ENCODE results near the gene BANF2. TPM values are rescaled to one million over a fixed set of nuclear protein-coding genes. Genes with fewer than 3 reads are reported as not detected.

The BANF2 gene
- total and polyA plus RNA-seq, 10 of the 15 experiments (the other 5 are each of a cell fraction or from before 2014, with no cell fraction given): not detected

DNA sequence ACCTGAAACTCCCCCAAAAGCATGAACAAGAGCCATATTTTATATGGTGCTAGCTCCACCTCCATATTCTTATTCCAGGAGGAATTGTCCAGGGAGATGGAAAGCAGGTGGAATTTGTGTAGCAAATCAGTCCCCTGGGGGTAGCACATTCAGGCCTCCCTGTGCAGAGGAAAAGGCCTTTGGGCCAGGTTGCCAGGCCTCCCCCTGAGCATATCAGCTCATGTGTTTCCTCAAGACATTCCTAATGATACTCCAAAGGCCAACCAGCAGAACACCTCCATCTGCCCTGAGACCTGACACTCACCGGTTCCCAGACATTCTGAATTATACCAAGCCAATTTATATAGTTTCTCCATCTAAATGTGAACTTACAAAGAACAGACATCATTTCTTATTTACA is 2.6 kb upstream of the BANF2 start (continued):
- TF ChIP-seq MEF2B (IDR thresholded peaks at IDR 0.05; ENCODE audit: partially characterized antibody, poor library complexity, severe bottlenecking) (no peak), GABPA (IDR thresholded peaks at IDR 0.05; ENCODE audit: low read depth) (no peak)

DNA sequence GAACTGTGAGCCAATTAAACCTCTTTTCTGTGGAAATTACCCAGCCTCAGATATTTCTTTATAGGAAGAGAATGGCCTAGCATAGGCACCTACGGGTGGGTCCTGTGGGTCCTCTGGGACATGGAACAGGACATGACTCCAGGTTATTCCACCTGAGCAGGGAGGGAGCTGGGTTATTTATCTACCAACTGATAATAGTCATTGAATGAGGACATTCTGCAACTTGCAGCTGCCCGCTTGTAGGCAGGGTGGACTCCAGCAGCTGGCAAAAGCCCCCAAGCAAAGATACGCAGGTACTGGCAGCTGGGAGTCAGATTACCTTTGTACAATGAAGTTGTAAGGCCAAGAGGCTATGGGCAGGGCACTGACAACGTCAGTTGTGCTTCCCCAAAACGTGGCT is 1.4 kb upstream of the BANF2 start:
- no peaks in the 10 kb centered on the region for H3K4me1 ChIP-seq (ENCODE audit: control insufficient read depth, insufficient read depth, low read length)
- TF ChIP-seq, protein P1, sequence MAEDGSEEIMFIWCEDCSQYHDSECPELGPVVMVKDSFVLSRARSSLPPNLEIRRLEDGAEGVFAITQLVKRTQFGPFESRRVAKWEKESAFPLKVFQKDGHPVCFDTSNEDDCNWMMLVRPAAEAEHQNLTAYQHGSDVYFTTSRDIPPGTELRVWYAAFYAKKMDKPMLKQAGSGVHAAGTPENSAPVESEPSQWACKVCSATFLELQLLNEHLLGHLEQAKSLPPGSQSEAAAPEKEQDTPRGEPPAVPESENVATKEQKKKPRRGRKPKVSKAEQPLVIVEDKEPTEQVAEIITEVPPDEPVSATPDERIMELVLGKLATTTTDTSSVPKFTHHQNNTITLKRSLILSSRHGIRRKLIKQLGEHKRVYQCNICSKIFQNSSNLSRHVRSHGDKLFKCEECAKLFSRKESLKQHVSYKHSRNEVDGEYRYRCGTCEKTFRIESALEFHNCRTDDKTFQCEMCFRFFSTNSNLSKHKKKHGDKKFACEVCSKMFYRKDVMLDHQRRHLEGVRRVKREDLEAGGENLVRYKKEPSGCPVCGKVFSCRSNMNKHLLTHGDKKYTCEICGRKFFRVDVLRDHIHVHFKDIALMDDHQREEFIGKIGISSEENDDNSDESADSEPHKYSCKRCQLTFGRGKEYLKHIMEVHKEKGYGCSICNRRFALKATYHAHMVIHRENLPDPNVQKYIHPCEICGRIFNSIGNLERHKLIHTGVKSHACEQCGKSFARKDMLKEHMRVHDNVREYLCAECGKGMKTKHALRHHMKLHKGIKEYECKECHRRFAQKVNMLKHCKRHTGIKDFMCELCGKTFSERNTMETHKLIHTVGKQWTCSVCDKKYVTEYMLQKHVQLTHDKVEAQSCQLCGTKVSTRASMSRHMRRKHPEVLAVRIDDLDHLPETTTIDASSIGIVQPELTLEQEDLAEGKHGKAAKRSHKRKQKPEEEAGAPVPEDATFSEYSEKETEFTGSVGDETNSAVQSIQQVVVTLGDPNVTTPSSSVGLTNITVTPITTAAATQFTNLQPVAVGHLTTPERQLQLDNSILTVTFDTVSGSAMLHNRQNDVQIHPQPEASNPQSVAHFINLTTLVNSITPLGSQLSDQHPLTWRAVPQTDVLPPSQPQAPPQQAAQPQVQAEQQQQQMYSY (CRISPR knock-in tag; IDR thresholded peaks at IDR 0.05): no peak
- no peak for TF ChIP-seq LARP7 (IDR thresholded peaks at IDR 0.05)
- no peak for TF ChIP-seq CEBPB (IDR thresholded peaks at IDR 0.05; ENCODE audit: borderline replicate concordance in 1 of 2, low read depth in 2 of 2, low read length in 2 of 2)
- TF ChIP-seq, protein P2, sequence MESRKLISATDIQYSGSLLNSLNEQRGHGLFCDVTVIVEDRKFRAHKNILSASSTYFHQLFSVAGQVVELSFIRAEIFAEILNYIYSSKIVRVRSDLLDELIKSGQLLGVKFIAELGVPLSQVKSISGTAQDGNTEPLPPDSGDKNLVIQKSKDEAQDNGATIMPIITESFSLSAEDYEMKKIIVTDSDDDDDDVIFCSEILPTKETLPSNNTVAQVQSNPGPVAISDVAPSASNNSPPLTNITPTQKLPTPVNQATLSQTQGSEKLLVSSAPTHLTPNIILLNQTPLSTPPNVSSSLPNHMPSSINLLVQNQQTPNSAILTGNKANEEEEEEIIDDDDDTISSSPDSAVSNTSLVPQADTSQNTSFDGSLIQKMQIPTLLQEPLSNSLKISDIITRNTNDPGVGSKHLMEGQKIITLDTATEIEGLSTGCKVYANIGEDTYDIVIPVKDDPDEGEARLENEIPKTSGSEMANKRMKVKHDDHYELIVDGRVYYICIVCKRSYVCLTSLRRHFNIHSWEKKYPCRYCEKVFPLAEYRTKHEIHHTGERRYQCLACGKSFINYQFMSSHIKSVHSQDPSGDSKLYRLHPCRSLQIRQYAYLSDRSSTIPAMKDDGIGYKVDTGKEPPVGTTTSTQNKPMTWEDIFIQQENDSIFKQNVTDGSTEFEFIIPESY (IDR thresholded peaks at IDR 0.05): no peak
- no peak for TF ChIP-seq RB1 (IDR thresholded peaks at IDR 0.05; ENCODE audit: borderline replicate concordance)
- no peak for TF ChIP-seq SMAD5 (IDR thresholded peaks at IDR 0.05; ENCODE audit: low read depth)
- no peak for TF ChIP-seq SREBF1 (IDR thresholded peaks at IDR 0.05; ENCODE audit: low read length)
- TF ChIP-seq EED (IDR thresholded peaks at IDR 0.05; ENCODE audit: low read depth): no peak
- no peak for TF ChIP-seq TBL1XR1 (IDR thresholded peaks at IDR 0.05; ENCODE audit: low read depth, low read length)
- TF ChIP-seq, protein P3, sequence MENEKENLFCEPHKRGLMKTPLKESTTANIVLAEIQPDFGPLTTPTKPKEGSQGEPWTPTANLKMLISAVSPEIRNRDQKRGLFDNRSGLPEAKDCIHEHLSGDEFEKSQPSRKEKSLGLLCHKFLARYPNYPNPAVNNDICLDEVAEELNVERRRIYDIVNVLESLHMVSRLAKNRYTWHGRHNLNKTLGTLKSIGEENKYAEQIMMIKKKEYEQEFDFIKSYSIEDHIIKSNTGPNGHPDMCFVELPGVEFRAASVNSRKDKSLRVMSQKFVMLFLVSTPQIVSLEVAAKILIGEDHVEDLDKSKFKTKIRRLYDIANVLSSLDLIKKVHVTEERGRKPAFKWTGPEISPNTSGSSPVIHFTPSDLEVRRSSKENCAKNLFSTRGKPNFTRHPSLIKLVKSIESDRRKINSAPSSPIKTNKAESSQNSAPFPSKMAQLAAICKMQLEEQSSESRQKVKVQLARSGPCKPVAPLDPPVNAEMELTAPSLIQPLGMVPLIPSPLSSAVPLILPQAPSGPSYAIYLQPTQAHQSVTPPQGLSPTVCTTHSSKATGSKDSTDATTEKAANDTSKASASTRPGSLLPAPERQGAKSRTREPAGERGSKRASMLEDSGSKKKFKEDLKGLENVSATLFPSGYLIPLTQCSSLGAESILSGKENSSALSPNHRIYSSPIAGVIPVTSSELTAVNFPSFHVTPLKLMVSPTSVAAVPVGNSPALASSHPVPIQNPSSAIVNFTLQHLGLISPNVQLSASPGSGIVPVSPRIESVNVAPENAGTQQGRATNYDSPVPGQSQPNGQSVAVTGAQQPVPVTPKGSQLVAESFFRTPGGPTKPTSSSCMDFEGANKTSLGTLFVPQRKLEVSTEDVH (IDR thresholded peaks at IDR 0.05; ENCODE audit: low read depth, partially characterized antibody): no peak
- TF ChIP-seq JUND (IDR thresholded peaks at IDR 0.05; ENCODE audit: low read depth, low read length): no peak
- FAIRE-seq (no peak), DNase-seq (ENCODE audit: low read depth, low spot score) (no peak), ATAC-seq (no peak)
- H3K9ac ChIP-seq (ENCODE audit: control insufficient read depth, insufficient read depth, low read length): no peak overlapping the region
- H3K4me3 ChIP-seq: no peak overlapping the region
- H3K4me2 ChIP-seq (ENCODE audit: control insufficient read depth, insufficient read depth): no peak overlapping the region
- no peaks in the 10 kb centered on the region for H3K79me2 ChIP-seq (ENCODE audit: control insufficient read depth, insufficient read depth, low read length)
- POLR2A ChIA-PET: no interaction called here
- peaks cover 0 to 3% of the 10 kb centered on the region in 2 experiments; a peak in 2 of 4 replicates for H3K27me3 ChIP-seq (replicated peaks in 1 of 2; ENCODE audit: control insufficient read depth in 2 of 2, insufficient read depth in 2 of 2, low read length in 1 of 2)
- 39% methylated on average over 5 of the region's 5 CpGs for WGBS (ENCODE audit: insufficient coverage, insufficient replicate concordance, low lambda C conversion rate, missing lambda C conversion rate)
- RAD21 ChIA-PET (ENCODE audit: unreplicated experiment): no interaction called here
- CTCF ChIA-PET: interaction anchor here (1.0 kb wide), 1 partner anchor 16 kb away, joined by 3 read pairs; the partner anchor contains the start of gene RRBP1
- H3K9me3 ChIP-seq (replicated peaks; ENCODE audit: control insufficient read depth, insufficient read depth, low read length): no peaks in the 10 kb centered on the region; the same call in 2 of the 3 replicates
- H3K36me3 ChIP-seq (ENCODE audit: control insufficient read depth in 2 of 2, insufficient read depth in 2 of 2, low read length in 1 of 2): no peaks in the 10 kb centered on the region
- intact Hi-C loops (cut with micrococcal nuclease; ENCODE audit: unreplicated experiment) (no loop called here), in situ Hi-C loops (cut with MboI) (no loop called here)
- SMC1A ChIA-PET (ENCODE audit: uncharacterized antibody, unreplicated experiment): interaction anchor here (1.4 kb wide), 1 partner anchor 8 kb away, joined by 4 read pairs; no protein-coding TSS in a partner anchor
- BruUV-seq (replicated peaks): no TSS peak
- H2AFZ ChIP-seq (ENCODE audit: control insufficient read depth, low read depth, low read length): no peak overlapping the region
- H3K27ac ChIP-seq (ENCODE audit: control insufficient read depth, insufficient read depth): no peak overlapping the region
- H4K20me1 ChIP-seq (ENCODE audit: control insufficient read depth, insufficient read depth): no peaks in the 10 kb centered on the region
